ENCODE results near the gene BCL2. TPM values are rescaled to one million over a fixed set of nuclear protein-coding genes. Genes with fewer than 3 reads are reported as not detected.

The BCL2 gene
- total RNA-seq, 2 donors from 2014 or later: 14.8 to 38.4 TPM

- Histone ChIP-seq H3K4me3 (no peak overlapping the region), H3K36me3 (no peaks in the 10 kb centered on the region), H3K9me3 (no peaks in the 10 kb centered on the region), H3K27me3 (replicated peaks; ENCODE audit: insufficient read depth) (no peaks in the 10 kb centered on the region), H3K27ac (peak overlapping the region in 1 of 2 donors; percentile 30), H3K4me1 (replicated peaks) (no peaks in the 10 kb centered on the region)
- DNase-seq (ENCODE audit: low spot score): no peak
- WGBS: 33% methylated on average over 7 of the region's 7 CpGs
- intact Hi-C loops (cut with DNase I): loop anchor here (5.0 kb wide), 1 partner anchor 115 kb away; no protein-coding TSS in a partner anchor
- TF ChIP-seq POLR2A (IDR thresholded peaks at IDR 0.05) (no peak), POLR2AphosphoS5 (IDR thresholded peaks at IDR 0.05) (no peak), CTCF (IDR thresholded peaks at IDR 0.05) (no peak)
Measured at GRCh38 chr18:63146828-63147409, 172.7 kb downstream of the BCL2 start.

GRCh38 chr18:63145851-63146555 is 173.6 kb downstream of the BCL2 start:
- H3K27me3 ChIP-seq (replicated peaks; ENCODE audit: insufficient read depth): no peaks in the 10 kb centered on the region
- no peak for DNase-seq (ENCODE audit: low spot score)
- H3K9me3 ChIP-seq: no peaks in the 10 kb centered on the region
- TF ChIP-seq POLR2A (IDR thresholded peaks at IDR 0.05) (no peak), POLR2AphosphoS5 (IDR thresholded peaks at IDR 0.05) (no peak), CTCF (IDR thresholded peaks at IDR 0.05) (no peak)
- 28% methylated on average over 18 of the region's 18 CpGs for WGBS
- peak overlapping the region; percentile 13 to 30 for H3K27ac ChIP-seq
- H3K36me3 ChIP-seq: no peaks in the 10 kb centered on the region
- intact Hi-C loops (cut with DNase I): loop anchor here (5.0 kb wide), 1 partner anchor 116 kb away; no protein-coding TSS in a partner anchor
- no peak overlapping the region for H3K4me3 ChIP-seq
- H3K4me1 ChIP-seq (replicated peaks): no peaks in the 10 kb centered on the region

- Histone ChIP-seq H3K27me3 (replicated peaks; ENCODE audit: insufficient read depth) (no peaks in the 10 kb centered on the region), H3K4me1 (replicated peaks) (no peaks in the 10 kb centered on the region), H3K27ac (peak overlapping the region in 1 of 2 donors; percentile 13)
Measured at GRCh38 chr18:63145166-63145850, 174.3 kb downstream of the BCL2 start.

GRCh38 chr18:63144748-63145147 is 174.8 kb downstream of the BCL2 start:
- WGBS: 96% methylated on average over 10 of the region's 10 CpGs
- DNase-seq (ENCODE audit: low spot score): no peak
- Histone ChIP-seq H3K36me3 (no peaks in the 10 kb centered on the region), H3K4me3 (no peak overlapping the region), H3K27me3 (replicated peaks; ENCODE audit: insufficient read depth) (no peaks in the 10 kb centered on the region), H3K27ac (no peak overlapping the region), H3K9me3 (no peaks in the 10 kb centered on the region), H3K4me1 (replicated peaks) (no peaks in the 10 kb centered on the region)
- TF ChIP-seq POLR2AphosphoS5 (IDR thresholded peaks at IDR 0.05) (no peak), POLR2A (IDR thresholded peaks at IDR 0.05) (no peak), CTCF (IDR thresholded peaks at IDR 0.05) (no peak)
- intact Hi-C loops (cut with DNase I): loop anchor here (5.0 kb wide), 1 partner anchor 118 kb away; no protein-coding TSS in a partner anchor

More at GRCh38 chr18:63145166-63145850, 174.3 kb downstream of the BCL2 start:
- intact Hi-C loops (cut with DNase I): loop anchor here (5.0 kb wide), 1 partner anchor 117 kb away; no protein-coding TSS in a partner anchor
- 59% methylated on average over 8 of the region's 8 CpGs for WGBS
- H3K4me3 ChIP-seq: no peak overlapping the region
- no peak for DNase-seq (ENCODE audit: low spot score)
- no peaks in the 10 kb centered on the region for H3K36me3 ChIP-seq
- TF ChIP-seq CTCF (IDR thresholded peaks at IDR 0.05) (no peak), POLR2AphosphoS5 (IDR thresholded peaks at IDR 0.05) (no peak)
- no peaks in the 10 kb centered on the region for H3K9me3 ChIP-seq

Measured in prostate gland (tissue), 2 donors.